Hematopoietic multipotent progenitor cell treated with erythropoietin and hydrocortisone succinate and interleukin-3 and kit ligand, for 4 days (in vitro differentiated cells): Measurements from ENCODE around the gene RAC2.

Source experiments
- DNase-seq: peaks from one replicate; pipeline ENCODE4 v3.0.0-alpha.2; 2015

Gene RAC2

DNA sequence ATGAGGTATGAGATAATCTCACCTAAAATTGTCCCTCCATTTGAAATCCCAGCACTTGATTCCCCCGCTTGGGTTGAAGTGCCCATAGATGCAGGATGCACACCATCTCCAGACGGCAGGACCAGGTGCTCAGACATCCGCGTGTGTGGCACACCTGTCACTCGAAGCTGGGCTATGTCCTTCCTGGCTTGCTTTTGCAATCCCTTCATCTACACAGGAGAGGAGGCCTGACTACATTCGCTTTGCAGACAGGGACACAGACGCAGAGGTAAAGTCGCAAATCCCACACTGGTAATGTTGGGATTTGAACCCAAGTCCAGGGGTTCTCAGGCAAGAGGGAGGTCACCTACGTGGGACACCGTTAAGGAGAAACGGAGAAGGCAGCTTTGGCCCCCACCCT, 31.1 kb upstream of the RAC2 start:
- DNase-seq = no peak

DNA sequence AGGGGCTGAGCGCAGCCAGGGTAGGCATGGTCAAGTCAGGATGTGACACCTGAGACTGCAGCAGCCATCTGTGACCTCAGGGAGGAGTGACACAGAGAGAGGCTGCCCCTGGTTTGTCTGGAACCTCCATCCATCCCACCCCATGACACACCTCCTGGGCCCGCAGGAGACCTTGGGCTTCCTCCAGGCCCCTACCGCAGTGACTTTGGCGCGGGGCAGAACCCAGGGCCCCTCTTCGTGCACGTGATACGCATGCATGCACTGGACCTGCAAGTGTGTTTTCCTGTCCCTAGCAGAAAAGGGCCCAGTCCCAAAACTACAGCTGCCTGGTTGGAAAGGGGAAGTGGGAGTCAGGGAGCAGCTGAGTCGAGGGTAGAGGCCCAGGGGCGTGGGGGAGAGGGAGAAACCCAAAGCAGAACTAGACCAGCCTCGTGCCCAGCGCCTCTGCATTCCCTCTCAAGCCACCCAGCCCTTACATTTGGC, 30.4 kb upstream of the RAC2 start:
- peak; percentile 72 for DNase-seq

DNA sequence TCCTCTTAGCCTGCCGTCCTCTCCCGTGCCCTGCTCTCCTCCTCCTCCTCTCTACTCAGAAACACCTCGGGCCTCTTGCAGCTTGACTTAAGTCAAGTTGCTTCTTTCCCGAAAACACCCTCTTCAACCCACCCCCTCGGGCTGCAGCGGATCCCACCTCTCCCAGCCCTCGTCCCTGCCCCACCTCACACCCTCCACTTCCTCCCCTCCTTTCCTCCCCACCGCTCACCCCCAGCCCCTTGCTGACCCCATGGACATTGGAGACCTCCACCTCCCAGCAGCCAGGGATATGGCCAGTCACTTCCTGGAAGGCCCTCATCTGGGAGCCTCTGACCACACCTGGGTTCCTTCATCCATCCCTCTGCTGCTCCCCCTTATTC, 29.8 kb upstream of the RAC2 start:
- DNase-seq = no peak

DNA sequence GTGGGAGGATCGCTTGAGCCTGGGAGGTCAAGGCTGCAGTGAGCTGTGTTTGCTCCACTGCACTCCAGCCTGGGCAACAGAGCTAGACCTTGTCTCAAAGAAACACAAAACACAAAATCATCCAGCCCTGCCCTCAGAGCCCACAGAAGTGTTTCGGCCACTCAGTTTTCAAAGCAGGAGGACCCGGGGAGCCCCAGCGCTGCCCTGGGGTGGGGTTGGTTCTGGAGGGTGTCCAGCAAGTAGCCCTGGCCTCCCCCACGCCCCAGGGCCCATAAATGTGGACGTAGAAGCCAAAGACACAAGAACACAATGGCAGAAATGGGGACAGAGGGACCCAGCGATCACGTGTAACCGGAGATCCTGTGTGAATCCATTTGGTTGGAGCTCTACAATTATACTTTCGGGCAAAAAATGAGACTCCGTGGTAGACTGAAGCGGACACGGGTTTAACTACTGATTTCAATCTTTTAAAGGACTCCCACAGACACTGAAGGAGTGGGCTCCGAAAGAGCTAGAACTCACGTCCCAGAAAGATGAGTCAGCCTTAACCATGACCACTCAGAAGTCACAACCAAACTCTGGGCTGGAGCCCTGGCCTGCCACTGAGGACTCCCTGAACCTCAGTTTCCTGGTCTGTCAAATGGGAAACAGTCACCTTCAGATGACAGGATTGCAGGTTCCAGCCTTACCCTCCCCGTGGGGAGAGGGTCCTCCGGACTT, 29.2 kb upstream of the RAC2 start:
- peak; percentile 68 for DNase-seq

DNA sequence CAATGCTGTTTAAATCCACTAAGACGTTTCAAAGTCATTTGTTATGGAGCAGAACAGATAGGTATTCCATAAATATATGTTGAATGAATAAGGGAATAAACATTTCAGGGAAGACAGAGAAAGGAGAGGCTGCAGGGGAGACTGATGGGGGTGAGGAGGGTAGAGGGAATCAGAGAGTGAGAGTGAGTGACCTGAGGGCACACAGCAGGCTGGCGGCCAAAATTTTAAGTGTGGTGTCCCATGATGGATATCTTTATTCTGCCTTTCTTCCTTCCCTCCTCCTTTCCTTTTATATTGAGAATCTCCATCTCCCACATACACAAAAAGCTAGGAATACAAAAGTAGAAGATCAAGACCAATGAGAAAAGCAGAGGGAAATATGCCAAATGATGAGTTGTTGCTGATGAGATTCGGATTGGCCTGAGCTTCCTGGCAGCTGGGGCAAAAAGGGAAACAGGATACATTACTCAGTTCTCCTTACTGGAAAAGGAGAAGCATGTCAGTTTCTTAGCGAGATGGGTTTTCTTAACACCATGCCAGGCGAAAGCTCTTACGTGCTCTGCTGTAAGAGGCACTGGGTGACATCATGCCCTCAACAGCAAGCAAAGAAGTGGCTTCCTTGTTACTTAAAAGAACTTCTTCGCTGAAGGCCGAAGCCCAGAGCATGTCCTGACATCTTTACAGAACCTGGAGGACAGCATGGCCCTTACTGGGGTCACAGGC, 27.0 kb upstream of the RAC2 start:
- peak; percentile 46 for DNase-seq

DNA sequence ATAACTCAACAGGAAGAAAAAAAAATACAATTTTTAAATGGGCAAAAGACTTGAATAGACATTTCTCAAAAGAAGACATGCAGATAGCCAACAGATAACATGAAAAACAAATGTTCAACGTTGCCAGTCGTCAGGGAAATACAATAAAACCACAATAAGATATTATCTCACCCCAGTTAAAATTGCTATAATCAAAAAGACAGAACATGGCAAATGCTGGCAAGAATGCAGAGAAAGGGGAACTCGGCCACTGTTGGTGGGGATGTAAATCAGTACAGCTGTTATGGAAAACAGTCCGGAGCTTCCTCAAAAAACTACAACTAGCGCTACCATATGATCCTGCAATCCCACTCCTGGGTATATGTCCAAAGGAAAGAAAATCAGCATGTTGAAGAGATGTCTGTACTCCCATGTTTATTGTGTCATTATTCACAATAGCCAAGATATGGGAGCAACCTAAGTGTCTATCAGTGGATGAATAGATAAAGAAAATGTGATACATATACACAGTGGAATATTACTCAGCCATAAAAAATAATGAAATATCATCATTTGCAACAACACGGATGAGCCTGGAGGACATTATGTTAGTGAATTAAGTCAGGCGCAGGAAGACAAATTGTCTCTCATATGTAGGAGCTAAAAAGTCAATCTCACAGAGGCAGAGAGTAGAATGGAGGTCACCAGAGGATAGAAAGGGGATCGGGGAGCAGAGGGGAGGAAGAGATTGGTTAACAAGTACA, 26.0 kb upstream of the RAC2 start:
- peak; percentile 86 for DNase-seq

DNA sequence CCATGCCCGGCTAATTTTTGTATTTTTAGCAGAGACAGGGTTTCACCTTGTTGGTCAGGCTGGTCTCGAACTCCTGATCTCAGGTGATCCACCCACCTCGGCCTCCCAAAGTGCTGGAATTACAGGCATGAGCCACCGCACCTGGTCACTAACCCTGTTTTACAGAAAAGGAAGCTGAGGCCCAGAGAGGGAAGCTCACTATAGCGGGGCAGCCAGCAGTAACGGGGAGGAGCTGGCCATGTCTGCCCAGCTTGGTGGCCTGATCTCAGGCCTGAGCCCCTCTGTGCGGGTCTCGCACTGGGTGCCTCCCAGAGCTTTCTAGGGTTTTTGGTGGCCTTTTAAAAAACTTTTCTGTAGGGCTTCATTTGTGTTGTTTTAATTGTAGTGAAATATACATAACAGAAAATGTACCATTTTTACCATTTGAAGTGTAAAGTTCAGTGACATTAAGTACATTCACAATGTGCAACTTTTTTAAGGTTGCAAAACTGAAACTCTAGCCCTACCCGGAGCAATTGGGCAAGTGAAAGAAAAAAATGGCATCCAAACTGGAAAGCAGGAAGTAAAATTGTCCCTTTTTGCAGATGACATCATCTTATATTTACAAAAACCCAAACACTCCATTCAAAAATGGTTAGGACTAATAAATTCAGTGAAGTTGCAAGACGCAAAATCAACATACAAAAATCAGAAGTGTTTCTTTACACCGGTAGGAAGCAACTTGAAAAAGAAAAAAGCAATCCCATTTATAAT, 23.8 kb upstream of the RAC2 start:
- DNase-seq = peak; percentile 72

DNA sequence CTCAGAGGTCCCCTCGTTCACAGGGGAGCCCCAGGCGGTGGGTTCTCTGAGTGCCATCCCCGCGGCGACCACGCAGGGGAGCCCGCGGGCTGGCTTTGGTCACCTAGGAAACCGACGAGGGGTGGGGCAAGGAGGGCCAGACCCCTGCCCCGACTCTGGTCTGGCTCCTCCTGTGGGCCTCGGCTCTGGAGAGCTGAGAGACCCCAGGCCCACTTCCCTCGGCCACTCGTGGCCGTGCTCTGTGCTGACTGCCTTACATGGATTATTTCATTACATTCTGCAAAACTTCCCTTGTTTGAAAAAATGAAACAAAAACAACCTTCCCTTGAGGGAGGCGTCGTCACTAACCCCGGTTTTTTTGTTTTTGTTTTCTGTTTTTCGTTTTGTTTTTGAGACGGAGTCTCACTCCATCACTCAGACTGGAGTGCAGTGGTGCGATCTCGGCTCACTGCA, 23.1 kb upstream of the RAC2 start:
- DNase-seq = peak; percentile 75

DNA sequence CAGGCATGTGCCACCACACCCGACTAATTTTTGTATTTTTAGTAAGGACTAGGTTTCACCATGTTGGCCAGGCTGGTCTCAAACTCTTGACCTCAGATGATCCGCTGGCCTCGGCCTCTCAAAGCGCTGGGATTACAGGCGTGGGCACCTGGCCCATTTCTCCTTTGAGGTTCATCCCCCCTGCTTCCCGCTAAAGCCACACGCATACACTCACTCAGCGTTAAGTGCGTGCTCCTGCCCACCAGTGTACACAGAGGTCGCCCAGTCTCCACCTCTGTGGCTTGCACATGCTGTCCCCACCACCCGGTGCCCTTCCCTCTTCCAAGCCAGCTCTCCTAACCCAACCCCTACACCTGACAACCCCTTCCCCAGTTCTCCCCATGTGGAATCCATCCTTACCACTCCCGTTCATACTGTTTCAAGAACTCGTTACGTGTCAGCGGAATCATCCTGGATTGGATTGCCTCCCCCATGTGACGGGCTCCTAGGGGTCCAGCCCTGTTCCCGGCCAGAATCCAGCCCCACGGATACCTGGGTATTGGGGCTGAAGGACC, 22.6 kb upstream of the RAC2 start:
- DNase-seq = no peak

DNA sequence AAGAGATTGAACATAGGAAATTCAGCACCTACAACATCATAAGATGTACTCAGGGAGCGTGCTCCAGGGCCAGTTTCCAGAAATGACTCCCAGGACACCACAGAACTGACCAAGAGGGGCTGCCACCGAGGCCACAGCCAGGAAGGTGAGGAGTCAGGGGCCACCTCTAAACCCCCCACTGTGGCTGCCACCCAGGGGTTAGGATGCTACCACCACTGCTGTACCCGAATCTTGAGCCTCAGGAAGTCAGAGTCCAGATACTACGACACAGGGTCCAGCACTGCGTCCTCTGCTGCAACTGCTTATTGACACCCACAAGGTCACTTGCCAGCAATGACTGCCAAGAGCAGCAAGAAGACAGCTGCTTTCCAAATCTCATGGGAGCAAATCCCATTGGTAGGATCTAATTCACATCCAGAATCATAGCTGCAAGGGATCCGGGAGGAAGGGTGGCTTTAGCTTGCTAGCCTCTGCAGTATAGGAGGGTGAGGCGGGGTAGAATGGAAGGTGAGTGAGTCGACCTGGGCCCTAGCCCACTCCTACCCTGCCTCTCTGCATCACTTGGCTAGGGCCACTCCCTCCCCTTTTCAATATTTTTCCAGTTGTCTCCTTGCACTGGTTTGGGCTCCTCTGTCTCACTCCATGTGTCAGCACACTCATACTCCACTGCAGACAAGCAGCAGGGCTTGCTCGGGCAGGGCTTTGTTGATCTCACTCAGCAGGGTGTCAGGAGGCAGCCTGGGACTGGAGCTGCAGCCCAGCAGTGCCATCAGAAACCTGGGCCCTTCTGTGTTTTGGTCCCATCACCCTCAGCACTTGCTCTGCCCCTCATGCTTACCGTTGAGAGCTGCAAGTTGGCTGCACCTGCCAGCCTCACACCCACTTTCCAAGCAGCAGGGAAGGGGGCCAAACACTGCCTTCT, 20.2 kb upstream of the RAC2 start:
- DNase-seq = no peak

DNA sequence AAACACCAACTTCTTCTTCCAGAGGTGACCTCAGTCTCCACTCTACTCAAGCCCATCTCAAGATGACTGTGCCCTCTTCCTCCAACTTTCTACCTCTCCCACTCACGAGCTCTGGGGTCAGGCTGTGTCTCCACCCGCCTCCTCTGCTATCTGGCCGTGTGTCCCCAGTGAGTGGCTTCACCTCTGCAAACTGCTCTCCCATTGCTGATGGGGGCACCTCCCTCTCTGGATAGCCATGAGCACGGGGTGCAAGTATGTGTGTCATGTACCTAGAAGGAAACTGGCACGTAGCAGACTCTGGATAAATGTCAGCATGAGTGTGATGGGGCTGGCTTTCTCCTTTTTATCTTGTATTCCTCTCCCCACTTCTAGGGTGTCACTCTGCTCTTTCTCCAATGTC, 18.3 kb upstream of the RAC2 start:
- no peak for DNase-seq

DNA sequence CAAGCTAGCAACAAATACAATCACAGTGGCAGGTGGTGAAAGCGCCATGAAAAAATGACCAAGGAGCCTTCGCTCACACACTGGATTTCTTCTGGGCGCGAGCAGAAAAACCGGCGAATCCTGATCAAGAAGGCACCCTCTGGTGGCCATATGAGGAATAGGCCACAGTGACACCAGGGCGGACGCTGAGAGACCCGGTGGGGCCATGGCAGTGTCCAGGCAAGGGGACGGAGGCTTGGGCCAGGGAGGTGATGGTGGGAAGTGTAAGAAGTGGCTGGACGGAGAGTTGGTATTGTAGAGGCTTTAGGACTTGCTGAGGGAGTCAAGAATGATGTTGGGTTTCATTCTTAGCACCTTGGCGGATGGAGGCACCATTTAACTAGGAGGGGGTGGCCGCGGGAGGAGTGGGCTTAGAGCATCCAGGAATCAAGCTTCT, 16.9 kb upstream of the RAC2 start:
- peak; percentile 84 for DNase-seq

DNA sequence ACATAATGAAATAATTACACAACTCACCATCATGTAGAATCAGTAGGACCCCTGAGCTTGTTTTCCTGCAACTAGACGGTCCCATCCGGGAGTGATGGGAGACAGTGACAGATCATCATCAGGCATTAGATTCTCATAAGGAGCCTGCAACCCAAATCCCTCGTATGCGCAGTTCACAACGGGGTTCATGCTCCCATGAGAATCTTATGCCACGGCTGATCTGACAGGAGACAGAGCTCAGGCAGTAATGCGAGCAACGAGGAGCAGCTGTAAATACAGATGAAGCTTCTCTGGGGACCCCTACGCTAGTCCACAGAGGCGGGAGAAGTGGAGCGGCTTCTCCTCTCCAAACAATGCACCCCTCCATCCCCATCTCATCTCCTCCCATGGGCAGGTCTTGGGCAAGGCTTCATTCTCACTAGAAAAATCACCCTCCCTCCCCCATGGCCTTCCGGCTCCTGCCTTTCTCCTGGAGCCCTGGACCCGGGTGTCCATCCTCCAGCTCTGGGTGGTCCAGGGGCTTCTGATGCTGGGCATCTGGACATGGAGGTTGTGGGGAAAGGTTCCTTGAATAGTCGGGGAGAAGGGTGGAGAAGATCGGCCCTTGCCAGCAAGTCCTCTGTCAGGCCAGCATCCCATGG, 16.2 kb upstream of the RAC2 start:
- DNase-seq = no peak

DNA sequence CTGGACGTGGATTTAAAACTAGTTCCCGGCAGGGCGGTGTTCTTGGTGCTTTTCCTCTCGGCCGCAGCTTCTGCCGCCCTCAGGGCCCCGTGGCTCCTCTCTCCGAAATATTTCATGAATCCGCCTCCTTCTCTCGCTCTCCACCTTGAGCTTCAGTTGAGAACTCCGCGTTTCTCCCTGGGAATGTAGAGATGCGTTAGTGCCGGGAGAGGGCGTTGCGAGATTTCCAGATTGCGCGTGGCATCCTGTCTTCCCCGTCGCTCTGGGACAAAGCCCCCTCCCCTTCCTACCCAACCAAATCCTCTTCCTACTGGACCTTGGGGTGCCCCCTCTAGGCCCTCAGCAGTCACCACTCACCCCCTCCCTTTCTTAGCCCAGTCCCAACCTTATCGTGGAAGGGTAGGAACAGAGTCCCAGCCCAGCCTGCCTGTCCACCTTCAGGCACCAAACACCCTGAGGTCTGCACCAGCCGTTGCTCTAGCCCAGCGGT, 15.5 kb upstream of the RAC2 start:
- DNase-seq = peak; percentile 74

DNA sequence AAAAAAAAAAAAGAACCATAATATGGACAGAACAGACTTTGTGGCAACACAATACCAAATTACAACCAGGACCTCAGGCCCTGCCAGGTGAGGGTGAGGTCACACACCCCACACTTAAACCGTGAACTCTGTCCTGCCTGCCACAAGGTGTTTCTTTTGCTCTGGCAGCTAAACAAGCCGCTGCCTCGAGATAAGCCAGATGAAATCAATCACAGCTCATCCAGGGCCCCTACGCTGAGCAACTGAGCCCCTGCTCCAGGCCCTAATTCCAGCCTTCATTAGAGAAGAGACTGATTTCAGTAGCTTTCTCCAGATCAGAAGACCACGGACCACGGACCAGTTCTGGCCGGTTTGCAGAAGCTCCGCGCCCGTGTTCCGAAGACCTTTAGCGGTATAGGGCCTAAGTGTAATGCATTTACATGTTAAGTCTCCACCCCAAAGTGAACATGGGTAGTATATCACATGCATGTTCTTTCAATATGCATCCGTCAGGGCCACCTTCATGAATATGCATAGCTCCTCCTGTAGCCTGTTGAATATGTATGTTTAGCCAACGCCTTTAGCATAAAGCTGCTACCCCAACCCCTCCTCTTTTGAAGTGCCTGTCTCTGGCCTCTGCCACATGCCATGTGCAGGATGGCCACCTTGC, 14.8 kb upstream of the RAC2 start:
- DNase-seq = no peak

DNA sequence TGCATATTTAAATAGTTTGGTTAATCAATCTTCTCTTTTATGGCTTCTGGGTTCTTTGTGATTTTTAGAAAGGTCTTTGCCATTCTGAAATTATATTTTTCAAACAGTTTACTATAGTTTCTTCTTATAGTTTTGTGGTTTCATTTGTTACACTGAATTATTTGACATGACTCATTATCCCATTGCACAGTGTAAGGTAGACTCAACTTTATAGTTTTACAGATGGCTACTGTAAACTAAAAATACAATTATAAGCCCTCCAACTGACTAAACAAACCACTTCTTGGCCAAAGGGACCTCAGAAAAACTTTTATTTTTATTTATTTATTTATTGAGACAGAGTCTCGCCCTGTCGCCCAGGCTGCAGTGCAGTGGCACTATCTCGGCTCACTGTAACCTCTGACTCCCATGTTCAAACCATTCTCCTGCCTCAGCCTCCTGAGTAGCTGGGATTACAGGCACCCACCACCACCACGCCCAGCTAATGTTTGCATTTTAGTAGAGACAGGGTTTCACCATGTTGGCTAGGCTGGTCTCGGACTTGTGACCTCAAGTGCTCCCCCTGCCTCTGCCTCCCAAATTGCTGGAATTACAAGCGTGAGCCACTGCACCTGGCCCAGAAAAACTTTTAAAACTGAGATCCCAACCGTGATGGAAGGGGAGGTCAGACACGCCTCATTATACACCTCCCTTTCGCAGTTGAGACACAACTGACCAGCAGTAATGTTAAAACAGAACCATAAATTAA, 14.1 kb upstream of the RAC2 start:
- DNase-seq = no peak

DNA sequence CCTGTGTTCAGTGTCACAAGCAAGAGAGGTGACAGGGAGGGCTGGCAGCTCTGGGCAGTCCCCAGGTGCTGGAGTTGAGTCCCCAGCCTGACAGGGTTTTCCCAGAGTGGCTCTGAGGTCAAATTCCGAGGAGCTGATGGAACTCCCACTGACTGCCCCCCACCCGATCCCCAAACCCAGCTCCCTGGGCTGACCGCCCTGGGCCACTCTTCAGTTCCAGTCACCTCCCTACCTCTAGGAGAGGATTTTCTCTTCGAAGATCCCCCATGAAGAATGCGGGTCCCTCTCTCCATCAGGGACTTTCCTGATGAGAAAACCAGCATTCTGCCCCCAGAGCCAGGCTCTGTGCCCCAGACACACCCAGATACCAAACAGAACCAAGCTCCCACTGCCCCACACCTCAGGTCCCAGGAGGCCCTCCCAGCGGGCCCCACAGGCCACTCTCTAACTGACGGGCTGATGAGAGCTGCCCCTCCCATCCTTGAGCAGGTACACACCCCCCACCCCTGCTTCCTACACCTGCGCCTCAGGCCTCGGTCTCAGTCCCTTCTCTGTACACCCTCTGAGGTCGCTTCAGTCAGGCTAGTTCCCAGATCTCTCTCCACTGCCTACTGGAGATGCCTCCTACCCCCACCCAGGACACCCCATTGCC, 12.1 kb upstream of the RAC2 start:
- no peak for DNase-seq

DNA sequence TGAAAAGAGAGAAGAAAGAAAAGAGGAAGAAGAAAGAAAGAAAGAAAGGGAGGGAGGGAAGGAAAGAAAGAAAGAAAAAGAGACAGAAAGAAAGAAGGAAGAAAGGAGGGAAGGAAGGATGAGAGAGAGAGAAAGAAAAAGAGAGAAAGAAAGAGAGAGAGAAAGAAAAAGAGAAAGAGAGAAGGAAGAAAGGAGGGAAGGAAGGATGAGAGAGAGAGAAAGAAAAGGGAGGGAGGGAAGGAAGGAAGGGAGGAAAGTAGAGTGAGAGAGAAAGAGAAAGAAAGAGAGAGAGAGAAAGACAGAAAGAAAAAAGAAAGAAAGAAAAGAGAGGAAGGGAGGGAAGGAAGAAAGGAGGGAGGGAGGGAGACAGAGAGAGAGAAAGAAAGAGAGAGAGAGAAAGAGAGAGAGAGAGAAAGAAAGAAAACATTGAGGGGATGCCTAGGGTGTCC, 11.5 kb upstream of the RAC2 start:
- DNase-seq = no peak

DNA sequence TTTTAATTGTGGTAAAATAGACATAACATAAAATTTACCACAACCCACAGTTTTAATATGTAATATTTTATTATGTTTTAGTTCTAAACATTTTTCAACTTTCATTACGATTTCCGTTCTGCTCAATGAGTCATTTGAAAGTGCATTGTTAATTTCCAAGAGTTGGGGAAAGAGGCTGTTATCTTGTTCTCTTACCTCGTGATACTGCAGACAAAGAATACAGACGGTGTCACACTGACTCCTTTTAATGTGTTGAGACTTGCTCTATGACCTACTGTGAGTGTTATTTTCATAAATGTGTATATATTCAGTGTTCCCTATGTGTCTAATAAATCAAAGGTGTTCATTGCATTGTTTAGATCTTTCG, 10.8 kb upstream of the RAC2 start:
- peak; percentile 62 for DNase-seq
